Measurements from ENCODE around the gene DNAH9.
A peak's percentile ranks its signal among the peaks of the same experiment; 100 is the strongest.

- TF ChIP-seq CTCF (IDR thresholded peaks at IDR 0.05) (peak; percentile 76 to 96 (median 84)), POLR2A (IDR thresholded peaks at IDR 0.05) (no peak)
These were observed 337.6 kb downstream of the DNAH9 start for GRCh38 chr17:11935734-11936406.
